Fibroblast of lung (primary cell): ENCODE results near the gene RREB1.

Experiments used
- EZH2 ChIP-seq: IDR thresholded peaks from 2 replicates; pipeline ENCODE4 v1.5.1; 2012; ENCODE audit warnings: low read length, control low read depth, mild to moderate bottlenecking; ENCODE audit errors: missing control alignments
- TF ChIP-seq, protein P1 (sequence below), 2 donors: IDR thresholded peaks in 1 of 2; conservative IDR thresholded peaks in 1 of 2; 1 replicate in 1 of 2; 2 replicates in 1 of 2; pipeline ENCODE4 v1.5.1; 2011 to 2012; ENCODE audit warnings: low read length in 2 of 2, control low read depth in 1 of 2, inconsistent platforms in 1 of 2, low read depth in 1 of 2, mild to moderate bottlenecking in 1 of 2

DNA sequence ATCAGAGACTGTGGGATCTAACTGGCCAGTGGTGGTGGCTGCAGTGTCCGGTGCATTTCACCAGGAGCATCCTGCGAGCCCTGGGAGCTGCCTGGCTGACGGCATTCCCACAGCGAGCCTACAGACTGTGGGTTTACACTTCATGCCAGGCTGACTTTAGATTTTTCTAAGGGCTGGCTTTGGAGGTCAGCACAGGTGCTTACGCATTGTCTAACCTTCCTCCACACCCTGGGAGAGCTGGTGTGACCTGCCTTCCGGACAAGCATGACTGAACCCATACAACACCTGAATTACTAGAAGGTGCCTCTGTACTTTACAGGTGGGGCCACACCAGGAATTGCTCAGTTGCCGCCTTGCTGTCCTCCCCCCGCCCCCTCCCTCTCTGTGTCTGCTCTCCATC lies 96.2 kb downstream of the RREB1 start:
- TF ChIP-seq, protein P1, sequence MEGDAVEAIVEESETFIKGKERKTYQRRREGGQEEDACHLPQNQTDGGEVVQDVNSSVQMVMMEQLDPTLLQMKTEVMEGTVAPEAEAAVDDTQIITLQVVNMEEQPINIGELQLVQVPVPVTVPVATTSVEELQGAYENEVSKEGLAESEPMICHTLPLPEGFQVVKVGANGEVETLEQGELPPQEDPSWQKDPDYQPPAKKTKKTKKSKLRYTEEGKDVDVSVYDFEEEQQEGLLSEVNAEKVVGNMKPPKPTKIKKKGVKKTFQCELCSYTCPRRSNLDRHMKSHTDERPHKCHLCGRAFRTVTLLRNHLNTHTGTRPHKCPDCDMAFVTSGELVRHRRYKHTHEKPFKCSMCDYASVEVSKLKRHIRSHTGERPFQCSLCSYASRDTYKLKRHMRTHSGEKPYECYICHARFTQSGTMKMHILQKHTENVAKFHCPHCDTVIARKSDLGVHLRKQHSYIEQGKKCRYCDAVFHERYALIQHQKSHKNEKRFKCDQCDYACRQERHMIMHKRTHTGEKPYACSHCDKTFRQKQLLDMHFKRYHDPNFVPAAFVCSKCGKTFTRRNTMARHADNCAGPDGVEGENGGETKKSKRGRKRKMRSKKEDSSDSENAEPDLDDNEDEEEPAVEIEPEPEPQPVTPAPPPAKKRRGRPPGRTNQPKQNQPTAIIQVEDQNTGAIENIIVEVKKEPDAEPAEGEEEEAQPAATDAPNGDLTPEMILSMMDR (conservative IDR thresholded peaks at IDR 0.05 in 1 of 2, IDR thresholded peaks at IDR 0.05 in 1 of 2; ENCODE audit: low read depth in 1 of 2, low read length in 2 of 2), result no peak
- no peak for TF ChIP-seq EZH2
